B cell (primary cell): ENCODE measurements around the gene IPMK. TPM values are rescaled to one million over a fixed set of nuclear protein-coding genes. Genes with fewer than 3 reads are reported as not detected.

Source experiments
- ATAC-seq: fragments of 200-7000 bp; cut with Tn5 transposase; one replicate; pipeline ENCODE4 v1.10.0; 2021; ENCODE audit warnings: low read depth, mild to moderate bottlenecking, moderate number of reproducible peaks, moderate library complexity
- CTCF ChIA-PET: fragments of 350-600 bp; sonication (Branson Sonifier 250); formaldehyde crosslinking; loops from one replicate; lab custom pipeline; 2021; ENCODE audit warnings: antibody characterized with exemption, inconsistent platforms; lab: Charles Lee
- POLR2A ChIA-PET: fragments of 350-600 bp; sonication (Branson Sonifier 250); formaldehyde crosslinking; loops from one replicate; lab custom pipeline; 2021; ENCODE audit warnings: antibody characterized with exemption; lab: Charles Lee
- DNase-seq: peaks from one replicate; pipeline ENCODE4 v3.0.0; 2013
- H2AFZ ChIP-seq: 2 replicates; pipeline ENCODE4 v1.6.1; 2012; ENCODE audit warnings: mild to moderate bottlenecking, low read depth, low read length; ENCODE audit not compliant: insufficient read depth, poor library complexity, severe bottlenecking
- H3K27ac ChIP-seq, 2 donors: 1 replicate in 1 of 2; 2 replicates in 1 of 2; pipeline ENCODE4 v1.5.1; 2012 to 2013; ENCODE audit warnings: low read length in 2 of 2, mild to moderate bottlenecking in 2 of 2, moderate library complexity in 1 of 2
- H3K27me3 ChIP-seq, 4 experiments: fragments of 200-600 bp in 1 of 4; sonication (generic) in 1 of 4; replicated peaks in 1 of 4; 1 replicate in 2 of 4; 2 replicates in 2 of 4; pipeline versions ENCODE4 v1.6.1 to v1.7.0; 2013 to 2016; ENCODE audit warnings: low read length in 3 of 4, mild to moderate bottlenecking in 2 of 4, mixed read lengths in 1 of 4, moderate library complexity in 1 of 4; ENCODE audit not compliant: insufficient read depth in 4 of 4, control insufficient read depth in 3 of 4; ENCODE audit errors: control extremely low read depth in 1 of 4
- H3K36me3 ChIP-seq, 2 experiments: replicated peaks in 1 of 2; 1 replicate in 1 of 2; 2 replicates in 1 of 2; pipeline versions ENCODE4 v1.6.1 to v1.7.1; 2013; ENCODE audit warnings: low read length in 1 of 2; ENCODE audit not compliant: insufficient read depth in 2 of 2, control insufficient read depth in 1 of 2; ENCODE audit errors: control extremely low read depth in 1 of 2, extremely low read depth in 1 of 2
- H3K4me1 ChIP-seq, 2 donors: fragments of 200-600 bp in 1 of 2; sonication (generic) in 1 of 2; 1 replicate in 1 of 2; 2 replicates in 1 of 2; pipeline versions ENCODE4 v1.5.1 to v1.6.1; 2013 to 2017; ENCODE audit warnings: low read length in 2 of 2; ENCODE audit not compliant: control insufficient read depth in 2 of 2, insufficient read depth in 2 of 2
- H3K4me2 ChIP-seq: replicated peaks from 2 replicates; pipeline ENCODE3; 2012; ENCODE audit warnings: mild to moderate bottlenecking, low read depth, low read length; ENCODE audit not compliant: poor library complexity, severe bottlenecking
- H3K4me3 ChIP-seq, 5 experiments: fragments of 200-600 bp in 1 of 5; sonication (generic) in 1 of 5; 1 replicate in 3 of 5; 2 replicates in 2 of 5; pipeline versions ENCODE4 v1.5.1 to v1.7.0; 2011 to 2016; ENCODE audit warnings: low read length in 4 of 5, mild to moderate bottlenecking in 4 of 5, low read depth in 2 of 5, control low read depth in 1 of 5, moderate library complexity in 1 of 5; ENCODE audit not compliant: insufficient read depth in 1 of 5; ENCODE audit errors: control extremely low read depth in 1 of 5, extremely low read depth in 1 of 5
- H3K79me2 ChIP-seq: fragments of 200-600 bp; sonication (generic); one replicate; pipeline ENCODE4 v1.6.0; 2016; ENCODE audit warnings: low read length; ENCODE audit not compliant: control insufficient read depth, insufficient read depth
- H3K9ac ChIP-seq: fragments of 200-600 bp; sonication (generic); 2 replicates; pipeline ENCODE4 v1.6.1; 2017; ENCODE audit warnings: mild to moderate bottlenecking, low read length, moderate library complexity
- H3K9me3 ChIP-seq, 3 donors: one replicate each; pipeline versions ENCODE4 v1.6.1 to v1.7.1; 2013; ENCODE audit warnings: low read length in 2 of 3; ENCODE audit not compliant: control insufficient read depth in 2 of 3, insufficient read depth in 1 of 3; ENCODE audit errors: control extremely low read depth in 1 of 3
- H4K20me1 ChIP-seq: 2 replicates; pipeline ENCODE4 v1.6.0; 2012; ENCODE audit warnings: mild to moderate bottlenecking, low read length; ENCODE audit not compliant: insufficient read depth, control insufficient read depth, poor library complexity, severe bottlenecking
- H3K27ac Mint-ChIP-seq: one replicate; pipeline ENCODE4 v1.8.0; 2021; ENCODE audit warnings: mixed read lengths
- H3K27me3 Mint-ChIP-seq: one replicate; pipeline ENCODE4 v1.8.0; 2021; ENCODE audit warnings: mixed read lengths
- H3K4me1 Mint-ChIP-seq: one replicate; pipeline ENCODE4 v1.8.0; 2021; ENCODE audit warnings: mixed read lengths
- H3K4me3 Mint-ChIP-seq: one replicate; pipeline ENCODE4 v1.8.0; 2021; ENCODE audit warnings: mixed read lengths
- H3K9me3 Mint-ChIP-seq: one replicate; pipeline ENCODE4 v1.8.0; 2022; ENCODE audit warnings: mixed read lengths; ENCODE audit not compliant: insufficient read depth
- CTCF ChIP-seq: fragments of 200-600 bp; IDR thresholded peaks from one replicate; pipeline ENCODE4 v1.8.0; 2022; ENCODE audit warnings: antibody characterized with exemption, mild to moderate bottlenecking
- EZH2 ChIP-seq: IDR thresholded peaks from 2 replicates; pipeline ENCODE4 v1.6.1; 2012; ENCODE audit warnings: borderline replicate concordance, low read depth, mild to moderate bottlenecking, moderate library complexity, low read length; ENCODE audit not compliant: insufficient read depth, poor library complexity, severe bottlenecking
- WGBS: methylation state at CpG from one replicate; pipeline ENCODE4 v1.1.5; 2013; ENCODE audit warnings: missing lambda C conversion rate; ENCODE audit not compliant: insufficient coverage; 5-methylcytosine and 5-hydroxymethylcytosine counted together
- intact Hi-C: fragments of 100-400 bp; cut with micrococcal nuclease; formaldehyde crosslinking; loops from one replicate; pipeline ENCODE4 v1.10.0; 2022
- polyA minus RNA-seq: library from RNA; depleted of rRNA, polyadenylated mRNA; stranded (reverse); fragments of >200 nt; gene quantifications from 2 replicates; pipeline ENCODE4 v1.2.3, GENCODE V29; 2012
- polyA plus RNA-seq: library from polyadenylated mRNA; depleted of rRNA; stranded (reverse); fragments of >200 nt; gene quantifications from 2 replicates; pipeline ENCODE4 v1.2.3, GENCODE V29; 2012
- total RNA-seq, 2 donors: library from RNA; stranded (reverse); fragments of 120-200 nt in 1 of 2; gene quantifications; 1 replicate in 1 of 2; 2 replicates in 1 of 2; pipeline versions ENCODE4 v1.2.3 to v1.2.4, GENCODE V29; 2013 to 2022

IPMK gene
- total RNA-seq (8.6 and 9.2 TPM in 2 replicates), polyA plus RNA-seq (1.9 and 2.7 TPM in 2 replicates), polyA minus RNA-seq (7.5 TPM in 2 replicates)
- 8.7 TPM for total RNA-seq (2013)

- Mint-ChIP-seq H3K9me3 (no peaks in the 10 kb centered on the region), H3K27ac (peak within 1 kb of the TSS; percentile 100), H3K4me3 (peak within 1 kb of the TSS; percentile 99), H3K4me1 (peaks cover 43% of the 10 kb centered on the region), H3K27me3 (no peaks in the 10 kb centered on the region)
- Histone ChIP-seq H3K4me3 (peak within 1 kb of the TSS; percentile 76 to 96 (median 78)), H3K36me3 (no peaks in the 10 kb centered on the region), H3K27ac (peak within 1 kb of the TSS; percentile 98), H3K27me3 (no peaks in the 10 kb centered on the region), H3K9me3 (no peaks in the 10 kb centered on the region), H4K20me1 (peaks cover 20% of the 10 kb centered on the region), H3K9ac (peak within 1 kb of the TSS; percentile 92), H3K4me2 (peak within 1 kb of the TSS; percentile 91), H2AFZ (peak within 1 kb of the TSS; percentile 92), H3K79me2 (peaks cover 71% of the 10 kb centered on the region), H3K4me1 (peaks cover 25 to 34% of the 10 kb centered on the region in 2 donors)
- intact Hi-C loops = loop anchor here (5.0 to 10.0 kb wide), 3 partner anchors 41 to 1967 kb away; partner anchors contain the start of gene CCDC6
- WGBS = under 1% methylated on average over 73 of the region's 76 CpGs
- CTCF ChIA-PET = interaction anchor here (1.5 to 3.2 kb wide), 3 partner anchors 23 to 117 kb away, joined by 5 to 15 read pairs (median 9); partner anchors contain the start of gene TFAM
- no peak for TF ChIP-seq CTCF
- TF ChIP-seq EZH2 = no peak
- peak; percentile 60 for ATAC-seq
- POLR2A ChIA-PET = interaction anchor here (0.6 to 1.9 kb wide), 2 partner anchors 77 to 117 kb away, joined by 5 to 16 read pairs; partner anchors contain the start of gene TFAM
- peak; percentile 97 for DNase-seq
Observed at GRCh38 chr10:58267713-58268453, at the start of gene IPMK. IPMK (minus strand) TSS chr10:58267894; CDS start chr10:58267611, 283 bp downstream.

- no peak overlapping the region for H3K4me3 ChIP-seq
- H3K9ac ChIP-seq = no peak overlapping the region
- no peak overlapping the region for H3K27ac ChIP-seq
- no peaks in the 10 kb centered on the region for H3K4me1 ChIP-seq
- Mint-ChIP-seq H3K9me3 (no peaks in the 10 kb centered on the region), H3K27me3 (peaks cover 6% of the 10 kb centered on the region), H3K4me1 (no peaks in the 10 kb centered on the region), H3K27ac (no peak overlapping the region), H3K4me3 (no peak overlapping the region)
- H3K9me3 ChIP-seq = no peaks in the 10 kb centered on the region
- POLR2A ChIA-PET = no interaction called here
- CTCF ChIA-PET = no interaction called here
- H3K79me2 ChIP-seq = no peaks in the 10 kb centered on the region
- ATAC-seq (no peak), DNase-seq (no peak)
- no peak overlapping the region for H3K4me2 ChIP-seq
- H4K20me1 ChIP-seq = no peaks in the 10 kb centered on the region
- TF ChIP-seq EZH2 = no peak
- TF ChIP-seq CTCF = no peak
- H3K27me3 ChIP-seq = no peaks in the 10 kb centered on the region
- no peaks in the 10 kb centered on the region for H3K36me3 ChIP-seq
- H2AFZ ChIP-seq = no peak overlapping the region
- intact Hi-C loops = no loop called here
Observed at GRCh38 chr10:58316874-58317273, 49.2 kb upstream of the IPMK start.
